Fibroblast of the aortic adventitia (primary cell): ENCODE results near the gene IST1. TPM values are rescaled to one million over a fixed set of nuclear protein-coding genes. Genes with fewer than 3 reads are reported as not detected.

Source experiments
- DNase-seq: peaks from one replicate; pipeline ENCODE4 v3.0.0-alpha.2; 2010; ENCODE audit warnings: low read depth
- H3K4me3 ChIP-seq: 2 replicates; pipeline ENCODE4 v1.5.1; 2011; ENCODE audit warnings: low read depth, mild to moderate bottlenecking, control low read depth, low read length, moderate library complexity
- CTCF ChIP-seq: IDR thresholded peaks from 2 replicates; pipeline ENCODE4 v1.5.1; 2011; ENCODE audit warnings: mild to moderate bottlenecking, low read length, control low read depth, inconsistent platforms; ENCODE audit not compliant: insufficient read depth
- total RNA-seq: library from RNA; depleted of rRNA; stranded (reverse); fragments of >200 nt; gene quantifications from 2 replicates; pipeline ENCODE4 v1.2.3, GENCODE V29; 2012; ENCODE audit warnings: low replicate concordance

Gene IST1
- total RNA-seq, 1 donor, result 172 TPM

GRCh38 chr16:71852158-71852557 is 43.2 kb upstream of the IST1 start:
- H3K4me3 ChIP-seq, result no peak overlapping the region
- TF ChIP-seq CTCF, result no peak
- no peak for DNase-seq

GRCh38 chr16:71852561-71852960 is 42.8 kb upstream of the IST1 start:
- no peak for DNase-seq
- no peak overlapping the region for H3K4me3 ChIP-seq
- no peak for TF ChIP-seq CTCF

- no peak for DNase-seq
- no peak for TF ChIP-seq CTCF
- no peak overlapping the region for H3K4me3 ChIP-seq
These were observed 41.9 kb upstream of the IST1 start for GRCh38 chr16:71853413-71853812.

GRCh38 chr16:71854369-71854948 is 40.9 kb upstream of the IST1 start:
- no peak overlapping the region for H3K4me3 ChIP-seq
- DNase-seq, result no peak
- no peak for TF ChIP-seq CTCF

- TF ChIP-seq CTCF, result no peak
- H3K4me3 ChIP-seq, result no peak overlapping the region
- no peak for DNase-seq
These were observed 39.2 kb upstream of the IST1 start for GRCh38 chr16:71855937-71856662.

- H3K4me3 ChIP-seq, result no peak overlapping the region
- DNase-seq, result no peak
- no peak for TF ChIP-seq CTCF
These were observed 35.4 kb upstream of the IST1 start for GRCh38 chr16:71859762-71860521.
